ES-I3 (cell line): Measurements from ENCODE around the gene RPS3A.
"Not testable (repeated sequence)": the region's sequence is repeated elsewhere in the genome, so short reads cannot be mapped to it uniquely, and the experiment has no call there.

ENCODE experiments used
- H3K36me3 ChIP-seq: 2 replicates; pipeline ENCODE4 v1.6.1; 2013; ENCODE audit warnings: mild to moderate bottlenecking, low read length, control low read depth, moderate library complexity; ENCODE audit not compliant: insufficient read depth
- H3K4me1 ChIP-seq: 2 replicates; pipeline ENCODE4 v1.6.1; 2013; ENCODE audit warnings: mild to moderate bottlenecking, control low read depth, low read length; ENCODE audit not compliant: insufficient read depth
- H3K9ac ChIP-seq: 2 replicates; pipeline ENCODE4 v1.6.1; 2013; ENCODE audit warnings: low read depth, mild to moderate bottlenecking, low read length, moderate library complexity
- H3K9me3 ChIP-seq: 2 replicates; pipeline ENCODE4 v1.6.1; 2013; ENCODE audit warnings: mild to moderate bottlenecking, low read length, moderate library complexity; ENCODE audit not compliant: control insufficient read depth, insufficient read depth

The RPS3A gene

GRCh38 chr4:151099229-151099975 is at the start of gene RPS3A:
Gene RPS3A (plus strand): TSS chr4:151099628. CDS start chr4:151099653, 25 bp downstream.
- H3K4me1 ChIP-seq: no peaks in the 10 kb centered on the region
- no peaks in the 10 kb centered on the region for H3K9me3 ChIP-seq
- H3K9ac ChIP-seq: peak within 1 kb of the TSS; percentile 95
- peaks cover 27% of the 10 kb centered on the region for H3K36me3 ChIP-seq

DNA sequence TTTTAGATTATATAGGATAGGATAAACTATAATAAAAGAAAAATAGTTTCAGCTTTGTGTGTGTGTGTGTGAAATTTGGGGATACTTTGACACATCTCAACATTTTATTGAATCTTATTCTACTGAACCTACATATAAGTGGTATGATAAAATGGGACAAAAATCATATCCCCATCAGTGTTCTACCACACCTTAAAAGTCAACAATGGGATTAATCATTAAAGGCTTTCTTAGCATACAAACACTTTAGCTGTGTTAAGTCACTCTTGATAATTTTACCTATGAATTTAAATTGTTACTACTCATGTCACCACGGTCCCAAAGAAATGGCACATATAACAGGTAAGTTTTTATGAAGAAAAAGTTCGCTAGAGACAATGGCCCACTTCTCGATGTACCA is 46.6 kb upstream of the RPS3A start:
- H3K9ac ChIP-seq: no peak overlapping the region
- H3K4me1 ChIP-seq: no peaks in the 10 kb centered on the region
- H3K9me3 ChIP-seq: no peaks in the 10 kb centered on the region
- H3K36me3 ChIP-seq: no peaks in the 10 kb centered on the region

DNA sequence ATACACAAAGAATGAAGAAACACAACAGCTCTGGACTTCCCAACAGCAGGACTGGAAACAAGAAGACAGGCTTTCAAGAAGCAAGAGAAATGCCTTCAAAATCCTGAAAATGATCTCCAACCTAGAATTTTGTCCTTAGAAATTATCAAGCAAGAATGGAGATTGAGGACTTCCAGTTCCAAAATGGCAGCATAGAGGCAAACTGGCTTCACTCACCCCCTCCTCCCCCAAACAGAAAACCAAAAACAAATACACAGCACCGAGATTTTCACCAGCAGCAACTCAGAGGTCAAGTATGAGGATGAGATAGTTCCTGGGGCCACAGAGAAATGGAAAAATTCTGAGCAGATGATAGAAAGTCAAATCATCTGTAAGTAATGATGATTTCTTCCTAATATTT is 43.9 kb upstream of the RPS3A start:
- Histone ChIP-seq H3K9ac (no peak overlapping the region), H3K36me3 (no peaks in the 10 kb centered on the region), H3K4me1 (no peaks in the 10 kb centered on the region), H3K9me3 (no peaks in the 10 kb centered on the region)

- not testable (repeated sequence) for H3K9me3 ChIP-seq, H3K4me1 ChIP-seq, H3K36me3 ChIP-seq, H3K9ac ChIP-seq
These were observed 36.3 kb upstream of the RPS3A start for GRCh38 chr4:151063143-151063542.

GRCh38 chr4:151067316-151067970 is 32.0 kb upstream of the RPS3A start:
- no peaks in the 10 kb centered on the region for H3K4me1 ChIP-seq
- H3K9ac ChIP-seq: no peak overlapping the region
- H3K36me3 ChIP-seq: no peaks in the 10 kb centered on the region
- no peaks in the 10 kb centered on the region for H3K9me3 ChIP-seq

DNA sequence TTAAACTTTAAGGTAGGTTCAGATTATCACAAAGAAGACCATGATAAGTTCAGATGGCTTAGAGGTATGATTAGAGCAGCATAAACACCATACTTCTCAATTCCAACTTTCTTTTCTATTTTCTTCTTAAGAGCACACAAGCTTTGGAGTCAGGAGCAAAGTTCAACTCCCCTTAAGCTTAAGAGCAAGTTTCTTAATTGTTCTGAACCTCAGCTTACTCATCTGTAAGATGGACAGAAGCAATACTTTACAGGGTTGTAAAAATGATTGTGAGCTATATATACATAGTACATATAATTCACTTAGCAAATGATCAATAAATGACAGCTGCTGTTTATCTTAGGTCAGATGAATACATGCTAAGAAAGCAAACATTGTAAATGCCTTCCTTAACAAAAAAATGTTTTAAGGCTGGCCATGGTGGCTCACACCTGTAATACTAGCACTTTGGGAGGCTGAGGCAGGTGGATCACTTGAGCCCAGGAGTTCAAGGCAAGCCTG is 25.0 kb upstream of the RPS3A start:
- no peaks in the 10 kb centered on the region for H3K36me3 ChIP-seq
- H3K9me3 ChIP-seq: no peaks in the 10 kb centered on the region
- no peak overlapping the region for H3K9ac ChIP-seq
- H3K4me1 ChIP-seq: no peaks in the 10 kb centered on the region

DNA sequence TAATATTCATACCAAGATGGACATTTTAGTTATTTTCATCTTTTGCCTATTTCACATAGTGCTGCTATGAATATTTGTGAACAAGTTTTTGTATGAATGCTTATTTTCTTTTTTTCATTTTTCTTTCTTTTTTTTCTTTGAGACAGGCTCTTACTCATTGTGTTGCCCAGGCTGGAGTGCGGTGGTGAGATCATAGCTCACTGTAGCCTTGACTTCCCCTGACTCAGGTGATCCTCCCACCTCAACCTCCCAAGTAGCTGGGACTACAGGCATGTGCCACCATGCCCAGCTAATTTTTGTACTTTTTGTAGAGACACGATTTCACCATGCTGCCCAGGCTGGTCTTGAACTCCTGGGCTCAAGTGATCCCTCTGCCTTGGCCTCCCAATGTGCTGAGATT is 21.4 kb upstream of the RPS3A start:
- H3K9me3 ChIP-seq, H3K4me1 ChIP-seq, H3K9ac ChIP-seq, H3K36me3 ChIP-seq: not testable (repeated sequence)

DNA sequence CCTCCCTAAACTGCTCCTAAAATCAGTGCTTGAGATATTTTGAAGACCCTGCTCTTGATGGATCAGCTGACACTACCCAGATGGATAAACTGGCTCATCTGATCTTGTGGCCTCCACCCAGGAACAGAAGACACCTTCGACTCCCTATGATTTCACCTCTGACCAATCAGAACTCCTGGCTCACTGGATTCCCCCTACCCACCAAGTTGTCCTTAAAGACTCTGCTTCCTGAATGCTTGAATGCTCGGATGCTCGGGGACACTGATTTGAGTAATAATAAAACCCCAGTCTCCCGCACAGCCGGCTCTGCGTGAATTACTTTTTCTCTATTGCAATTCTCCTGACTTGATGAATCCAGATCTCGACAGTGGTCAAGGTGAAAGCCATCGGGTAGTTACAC is 12.0 kb upstream of the RPS3A start:
- no peaks in the 10 kb centered on the region for H3K9me3 ChIP-seq
- H3K9ac ChIP-seq: no peak overlapping the region
- H3K4me1 ChIP-seq: peaks cover 5% of the 10 kb centered on the region; the same call in 1 of the 2 replicates
- H3K36me3 ChIP-seq: no peaks in the 10 kb centered on the region

- peaks cover 10% of the 10 kb centered on the region; the same call in 1 of the 2 replicates for H3K4me1 ChIP-seq
- H3K9me3 ChIP-seq: no peaks in the 10 kb centered on the region
- no peak overlapping the region for H3K9ac ChIP-seq
- no peaks in the 10 kb centered on the region for H3K36me3 ChIP-seq
These were observed 8.4 kb upstream of the RPS3A start for GRCh38 chr4:151091047-151091446.

DNA sequence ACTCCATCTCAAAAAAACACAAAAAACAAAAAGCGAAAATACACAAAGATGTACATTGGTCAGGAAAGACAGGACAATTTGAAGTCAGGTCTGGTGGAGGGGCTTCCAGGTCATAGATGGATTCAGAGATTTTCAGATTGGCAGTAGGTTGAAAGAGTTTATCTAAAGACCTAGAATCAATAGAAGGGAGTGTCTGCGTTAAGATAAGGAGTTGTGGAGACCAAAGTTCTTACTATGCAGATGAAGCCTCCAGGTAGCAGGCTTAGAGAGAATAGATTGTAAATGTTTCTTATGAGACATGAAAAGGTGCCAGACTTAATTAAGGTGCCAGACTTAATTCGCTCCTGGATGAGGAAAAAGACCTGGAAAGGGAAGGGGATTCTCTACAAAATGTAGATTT is 6.9 kb upstream of the RPS3A start:
- H3K9ac ChIP-seq: no peak overlapping the region
- no peaks in the 10 kb centered on the region for H3K9me3 ChIP-seq
- H3K36me3 ChIP-seq: no peaks in the 10 kb centered on the region
- H3K4me1 ChIP-seq: peaks cover 7% of the 10 kb centered on the region; the same call in 1 of the 2 replicates

GRCh38 chr4:151093203-151093602 is 6.2 kb upstream of the RPS3A start:
- H3K4me1 ChIP-seq: peaks cover 7% of the 10 kb centered on the region; the same call in 1 of the 2 replicates
- no peaks in the 10 kb centered on the region for H3K9me3 ChIP-seq
- no peaks in the 10 kb centered on the region for H3K36me3 ChIP-seq
- H3K9ac ChIP-seq: no peak overlapping the region

DNA sequence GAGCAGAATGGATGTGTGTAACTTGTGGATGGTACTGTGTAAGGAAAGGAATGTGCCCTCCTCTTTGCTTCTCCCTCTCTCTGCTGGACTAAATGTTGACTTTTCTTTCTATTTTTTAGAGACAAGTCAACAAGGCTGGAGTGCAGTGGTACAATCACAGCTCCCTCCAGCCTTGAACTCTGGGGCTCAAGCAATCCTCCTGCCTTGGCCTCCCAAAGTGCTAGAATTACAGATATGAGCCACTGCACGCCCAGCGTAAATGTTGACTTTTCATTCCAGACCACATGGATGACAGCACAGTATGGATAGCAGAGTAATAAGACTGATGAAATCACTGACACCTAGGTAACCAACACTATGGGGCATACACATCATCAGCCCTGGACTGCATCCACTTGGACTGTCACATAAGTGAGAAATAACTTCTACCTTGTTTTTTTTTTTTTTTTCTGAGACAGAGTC is 5.1 kb upstream of the RPS3A start:
- Histone ChIP-seq H3K9me3 (no peaks in the 10 kb centered on the region), H3K4me1 (peaks cover 7% of the 10 kb centered on the region; the same call in 1 of the 2 replicates), H3K9ac (no peak overlapping the region), H3K36me3 (no peaks in the 10 kb centered on the region)

- no peaks in the 10 kb centered on the region for H3K36me3 ChIP-seq
- H3K9me3 ChIP-seq: no peaks in the 10 kb centered on the region
- no peak overlapping the region for H3K9ac ChIP-seq
- H3K4me1 ChIP-seq: peaks cover 7% of the 10 kb centered on the region; the same call in 1 of the 2 replicates
These were observed 4.3 kb upstream of the RPS3A start for GRCh38 chr4:151095142-151095541.

DNA sequence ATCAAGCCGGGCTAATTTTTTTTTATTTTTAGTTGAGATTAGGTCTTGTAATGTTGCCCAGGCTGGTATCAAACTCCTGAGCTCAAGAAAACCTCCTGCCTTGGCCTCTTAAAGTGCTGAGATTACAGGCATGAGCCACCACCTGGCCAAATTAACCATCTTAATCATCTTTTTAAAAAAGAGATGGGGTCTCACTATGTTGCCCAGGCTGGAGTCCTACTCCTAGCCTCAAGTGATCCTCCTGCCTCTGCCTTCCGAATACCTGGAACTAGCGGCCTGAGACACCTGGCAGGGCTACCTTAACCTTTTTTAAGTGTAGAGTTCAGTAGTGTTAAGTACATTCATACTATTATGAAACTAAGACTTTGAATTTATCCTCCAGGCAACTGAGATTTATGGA is 1.7 kb upstream of the RPS3A start:
- peaks cover 2% of the 10 kb centered on the region; the same call in 1 of the 2 replicates for H3K4me1 ChIP-seq
- no peaks in the 10 kb centered on the region for H3K9me3 ChIP-seq
- peaks cover 19% of the 10 kb centered on the region for H3K36me3 ChIP-seq
- H3K9ac ChIP-seq: no peak overlapping the region

GRCh38 chr4:151098979-151099228 is 524 bp upstream of the RPS3A start:
- H3K9me3 ChIP-seq: no peaks in the 10 kb centered on the region
- peaks cover 27% of the 10 kb centered on the region for H3K36me3 ChIP-seq
- peak overlapping the region; percentile 61 for H3K9ac ChIP-seq
- H3K4me1 ChIP-seq: no peaks in the 10 kb centered on the region
